Peyer's patch (tissue), 4 donors: ENCODE measurements around the gene CELF3. TPM values are rescaled to one million over a fixed set of nuclear protein-coding genes. Genes with fewer than 3 reads are reported as not detected.

ENCODE experiments used
- DNase-seq, 3 donors: peaks; one replicate each; pipeline ENCODE4 v3.0.0-alpha.2; 2017 to 2019
- H3K27ac ChIP-seq, 4 donors: fragments of 200-600 bp; sonication (generic); one replicate each; pipeline ENCODE4 v1.5.1; 2016 to 2019
- H3K27me3 ChIP-seq, 2 donors: fragments of 200-600 bp; sonication (generic); one replicate each; pipeline ENCODE4 v1.5.1; 2019
- H3K36me3 ChIP-seq, 3 donors: fragments of 200-600 bp; sonication (generic); one replicate each; pipeline ENCODE4 v1.5.1; 2016 to 2019
- H3K4me1 ChIP-seq, 4 donors: fragments of 200-600 bp; sonication (generic); one replicate each; pipeline ENCODE4 v1.5.1; 2016 to 2019
- H3K4me3 ChIP-seq, 4 donors: fragments of 200-600 bp; sonication (generic); 1 replicate in 3 of 4; 2 replicates in 1 of 4; pipeline ENCODE4 v1.5.1; 2016 to 2019; ENCODE audit warnings: mild to moderate bottlenecking in 1 of 4
- H3K9me3 ChIP-seq, 4 donors: fragments of 200-600 bp; sonication (generic); one replicate each; pipeline ENCODE4 v1.5.1; 2016 to 2019; ENCODE audit warnings: mild to moderate bottlenecking in 1 of 4
- CTCF ChIP-seq, 6 experiments: fragments of 450-650 bp in 4 of 6; fragments of 200-600 bp in 2 of 6; sonication (generic) in 1 of 6; IDR thresholded peaks; one replicate each; pipeline ENCODE4 v1.5.1; 2017 to 2019; ENCODE audit warnings: antibody characterized with exemption in 6 of 6, mild to moderate bottlenecking in 3 of 6, moderate library complexity in 1 of 6
- POLR2A ChIP-seq, 2 donors: fragments of 450-650 bp; IDR thresholded peaks; one replicate each; pipeline ENCODE4 v1.5.1; 2017; ENCODE audit warnings: antibody characterized with exemption in 2 of 2, mild to moderate bottlenecking in 2 of 2, moderate library complexity in 2 of 2
- total RNA-seq, 4 donors: library from RNA; depleted of rRNA; stranded (reverse); fragments of >200 nt; gene quantifications; one replicate each; pipeline ENCODE4 v1.1.0, GENCODE V29; 2016

Gene CELF3
- total RNA-seq: 1 to 10 TPM; 2.5 to 7.7 (median 6.1) TPM

GRCh38 chr1:151716771-151717631 lies at the start of gene CELF3:
TSS of gene CELF3 (minus strand) at chr1:151716803. CDS start at chr1:151716020, 783 bp downstream.
- no peaks in the 10 kb centered on the region for H3K9me3 ChIP-seq
- peaks cover 0 to 8% of the 10 kb centered on the region in 2 donors for H3K27me3 ChIP-seq
- DNase-seq: no peak
- H3K4me3 ChIP-seq: no peak within 1 kb of the TSS
- H3K36me3 ChIP-seq: no peaks in the 10 kb centered on the region
- peaks cover 0 to 41% (median 5%) of the 10 kb centered on the region in 4 donors for H3K4me1 ChIP-seq
- no peak within 1 kb of the TSS for H3K27ac ChIP-seq
- TF ChIP-seq POLR2A (IDR thresholded peaks at IDR 0.05): no peak
- TF ChIP-seq CTCF (IDR thresholded peaks at IDR 0.05): no peak

GRCh38 chr1:151763990-151764389 lies 47.4 kb upstream of the CELF3 start:
- Histone ChIP-seq H3K27ac (peak overlapping the region; percentile 83 to 89 (median 86)), H3K4me3 (peak overlapping the region; percentile 73 to 93 (median 80))
- DNase-seq: no peak

GRCh38 chr1:151762941-151763921 lies 46.6 kb upstream of the CELF3 start, which contains the start of gene MRPL9:
TSS of gene MRPL9 (minus strand) at chr1:151763496. CDS start at chr1:151763479, 17 bp downstream.
- DNase-seq: peak; percentile 78 to 90 (median 87)
- Histone ChIP-seq H3K27ac (peak within 1 kb of the TSS; percentile 83 to 89 (median 86)), H3K4me1 (peaks cover 0 to 8% (median 4%) of the 10 kb centered on the region in 4 donors), H3K36me3 (peaks cover 0 to 33% (median 0%) of the 10 kb centered on the region in 3 donors), H3K27me3 (no peaks in the 10 kb centered on the region), H3K4me3 (peak within 1 kb of the TSS; percentile 73 to 93 (median 80)), H3K9me3 (no peaks in the 10 kb centered on the region)
- peak in 1 of 6 experiments; percentile 10 for TF ChIP-seq CTCF (IDR thresholded peaks at IDR 0.05)
- peak in 1 of 2 donors; percentile 50 for TF ChIP-seq POLR2A (IDR thresholded peaks at IDR 0.05)

More at GRCh38 chr1:151763990-151764389, 47.4 kb upstream of the CELF3 start:
- Histone ChIP-seq H3K36me3 (peaks cover 0 to 27% (median 0%) of the 10 kb centered on the region in 3 donors), H3K27me3 (no peaks in the 10 kb centered on the region), H3K4me1 (peaks cover 0 to 8% (median 4%) of the 10 kb centered on the region in 4 donors), H3K9me3 (no peaks in the 10 kb centered on the region)
- TF ChIP-seq CTCF (IDR thresholded peaks at IDR 0.05) (no peak), POLR2A (IDR thresholded peaks at IDR 0.05) (no peak)

- peaks cover 0 to 8% (median 4%) of the 10 kb centered on the region in 4 donors for H3K4me1 ChIP-seq
- no peak for DNase-seq
- H3K27ac ChIP-seq: no peak overlapping the region
- peaks cover 0 to 36% (median 0%) of the 10 kb centered on the region in 3 donors for H3K36me3 ChIP-seq
- TF ChIP-seq POLR2A (IDR thresholded peaks at IDR 0.05): no peak
- TF ChIP-seq CTCF (IDR thresholded peaks at IDR 0.05): no peak
- H3K9me3 ChIP-seq: no peaks in the 10 kb centered on the region
- H3K4me3 ChIP-seq: no peak overlapping the region
- H3K27me3 ChIP-seq: no peaks in the 10 kb centered on the region
Observed at GRCh38 chr1:151760597-151761385, 44.2 kb upstream of the CELF3 start.
